GM19351 (cell line): ENCODE measurements around the gene ZNF583.

Experiments used
- ATAC-seq: cut with Tn5 transposase; IDR thresholded peaks from one replicate; pipeline ENCODE4 v1.9.1; 2021; ENCODE audit warnings: mild to moderate bottlenecking, moderate library complexity; ENCODE audit not compliant: unreplicated experiment

Gene ZNF583

GRCh38 chr19:56403764-56404704 is at the start of gene ZNF583:
ZNF583 (plus strand) TSS chr19:56404332; CDS start chr19:56407115, 2,783 bp downstream.
- peak; percentile 85 for ATAC-seq

- ATAC-seq, result no peak
Observed at GRCh38 chr19:56355517-56355916, 48.6 kb upstream of the ZNF583 start.

GRCh38 chr19:56356944-56357343 is 47.2 kb upstream of the ZNF583 start:
- ATAC-seq, result no peak

- ATAC-seq, result no peak
Observed at GRCh38 chr19:56360841-56361240, 43.3 kb upstream of the ZNF583 start.

- no peak for ATAC-seq
Observed at GRCh38 chr19:56367829-56368711, 36.1 kb upstream of the ZNF583 start.

- ATAC-seq, result no peak
Observed at GRCh38 chr19:56369886-56370676, 34.1 kb upstream of the ZNF583 start.

- ATAC-seq, result no peak
Observed at GRCh38 chr19:56372281-56372680, 31.9 kb upstream of the ZNF583 start.

GRCh38 chr19:56377105-56377924 is 26.8 kb upstream of the ZNF583 start:
- ATAC-seq, result no peak

- no peak for ATAC-seq
Observed at GRCh38 chr19:56383826-56384605, 20.1 kb upstream of the ZNF583 start.

GRCh38 chr19:56393119-56394012 is 10.8 kb upstream of the ZNF583 start, which contains the start of gene ZNF582:
ZNF582 (minus strand) TSS chr19:56393534; CDS start chr19:56391752, 1,782 bp downstream.
- peak; percentile 96 for ATAC-seq

GRCh38 chr19:56398809-56399208 is 5.3 kb upstream of the ZNF583 start:
- no peak for ATAC-seq

- no peak for ATAC-seq
Observed at GRCh38 chr19:56400485-56400884, 3.6 kb upstream of the ZNF583 start.

- peak; percentile 3 for ATAC-seq
Observed at GRCh38 chr19:56403261-56403660, 871 bp upstream of the ZNF583 start.

- no peak for ATAC-seq
Observed at GRCh38 chr19:56404705-56405056, 549 bp downstream of the ZNF583 start.

GRCh38 chr19:56405062-56405461 is 930 bp downstream of the ZNF583 start:
- no peak for ATAC-seq

GRCh38 chr19:56423276-56423984 is 19.3 kb downstream of the ZNF583 start:
- no peak for ATAC-seq

- ATAC-seq, result no peak
Observed at GRCh38 chr19:56423985-56424353, 19.8 kb downstream of the ZNF583 start.
